GM10266 (cell line): ENCODE data around the gene CGNL1.

Source experiments
- DNase-seq: peaks from one replicate; pipeline ENCODE4 v3.0.0; 2012; ENCODE audit errors: extremely low spot score
- CTCF ChIP-seq: IDR thresholded peaks from 2 replicates; pipeline ENCODE4 v1.5.1; 2012; ENCODE audit warnings: mild to moderate bottlenecking, low read depth; ENCODE audit not compliant: control insufficient read depth, insufficient read depth; ENCODE audit errors: missing control alignments

Gene CGNL1

GRCh38 chr15:57597431-57597830 is 221.1 kb downstream of the CGNL1 start:
- no peak for DNase-seq
- TF ChIP-seq CTCF: no peak

- TF ChIP-seq CTCF: no peak
- DNase-seq: no peak
Observed at GRCh38 chr15:57598346-57598745, 222.0 kb downstream of the CGNL1 start.

GRCh38 chr15:57599296-57599810 is 223.0 kb downstream of the CGNL1 start:
- TF ChIP-seq CTCF: no peak
- no peak for DNase-seq

- no peak for TF ChIP-seq CTCF
- DNase-seq: no peak
Observed at GRCh38 chr15:57600197-57600596, 223.9 kb downstream of the CGNL1 start.
